ENCODE data around the gene DDX24. TPM values are rescaled to one million over a fixed set of nuclear protein-coding genes. Genes with fewer than 3 reads are reported as not detected.

Gene DDX24
- total and polyA plus RNA-seq, 2 experiments from 2014 or later = 123 to 149 TPM

- DNase-seq = no peak
- no peaks in the 10 kb centered on the region for H3K9me2 ChIP-seq (ENCODE audit: insufficient read depth)
- H3K27me3 ChIP-seq (replicated peaks; ENCODE audit: insufficient read depth) = no peaks in the 10 kb centered on the region
- no peak for TF ChIP-seq EZH2 (IDR thresholded peaks at IDR 0.05; ENCODE audit: insufficient read depth, poor library complexity, severe bottlenecking)
- TF ChIP-seq EZH2phosphoT487 (IDR thresholded peaks at IDR 0.05; ENCODE audit: insufficient read depth, low read depth) = no peak
- no peak overlapping the region for H3K27ac ChIP-seq
- peaks cover 70% of the 10 kb centered on the region for H3K36me3 ChIP-seq (ENCODE audit: low read depth)
- H3K4me1 ChIP-seq (ENCODE audit: insufficient read depth) = no peaks in the 10 kb centered on the region
- H2AFZ ChIP-seq = no peak overlapping the region
- 94 to 96% methylated on average over 7 of the region's 7 CpGs for WGBS, 2 experiments (ENCODE audit: low coverage in 1 of 2, low lambda C conversion rate in 2 of 2, missing lambda C conversion rate in 2 of 2)
- H3F3A ChIP-seq (ENCODE audit: insufficient read depth) = no peaks in the 10 kb centered on the region
- no peak overlapping the region for H3K9ac ChIP-seq
- no peaks in the 10 kb centered on the region for H3K9me3 ChIP-seq (ENCODE audit: low read depth)
- peaks cover 46% of the 10 kb centered on the region for H3K79me2 ChIP-seq (ENCODE audit: insufficient read depth)
- no peak overlapping the region for H3K4me2 ChIP-seq (ENCODE audit: unreplicated experiment)
- in situ Hi-C loops (cut with MboI) = no loop called here
- peaks cover 4% of the 10 kb centered on the region; the same call in 1 of the 2 replicates for H4K20me1 ChIP-seq (ENCODE audit: insufficient read depth)
- no peak overlapping the region for H3K4me3 ChIP-seq
Observed at GRCh38 chr14:94054936-94055335, 26.1 kb downstream of the DDX24 start.

DNA sequence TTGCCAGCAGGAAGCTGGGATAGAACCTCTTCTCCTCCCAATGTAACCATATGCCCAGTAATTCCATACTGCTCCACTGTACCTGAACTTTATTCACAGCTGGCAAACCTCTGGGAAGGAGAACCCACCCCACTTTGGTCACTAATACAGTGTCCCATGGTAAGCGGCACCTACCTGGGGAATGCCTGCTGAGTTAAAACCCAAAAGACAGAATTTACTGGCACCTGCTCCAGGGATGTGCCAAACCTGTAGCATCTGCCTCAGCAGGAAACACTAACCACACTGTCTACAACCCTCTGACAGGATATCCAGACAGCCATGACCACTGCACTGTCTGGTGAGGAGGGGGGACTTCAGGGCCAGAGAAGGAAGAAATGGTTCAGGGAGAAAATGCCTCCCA, 26.6 kb downstream of the DDX24 start:
- no peak for TF ChIP-seq EZH2 (IDR thresholded peaks at IDR 0.05; ENCODE audit: insufficient read depth, poor library complexity, severe bottlenecking)
- no peak for TF ChIP-seq EZH2phosphoT487 (IDR thresholded peaks at IDR 0.05; ENCODE audit: insufficient read depth, low read depth)
- no peaks in the 10 kb centered on the region for H3K9me3 ChIP-seq (ENCODE audit: low read depth)
- no peaks in the 10 kb centered on the region for H3K27me3 ChIP-seq (replicated peaks; ENCODE audit: insufficient read depth)
- H4K20me1 ChIP-seq (ENCODE audit: insufficient read depth) = peaks cover 4% of the 10 kb centered on the region; the same call in 1 of the 2 replicates
- DNase-seq = no peak
- H2AFZ ChIP-seq = no peak overlapping the region
- H3K27ac ChIP-seq = no peak overlapping the region
- in situ Hi-C loops (cut with MboI) = no loop called here
- H3K9ac ChIP-seq = no peak overlapping the region
- WGBS, 2 experiments (ENCODE audit: low coverage in 1 of 2, low lambda C conversion rate in 2 of 2, missing lambda C conversion rate in 2 of 2) = 95 to 100% methylated on average over 1 of the region's 1 CpG
- H3K4me2 ChIP-seq (ENCODE audit: unreplicated experiment) = no peak overlapping the region
- H3K79me2 ChIP-seq (ENCODE audit: insufficient read depth) = peaks cover 42% of the 10 kb centered on the region
- H3K9me2 ChIP-seq (ENCODE audit: insufficient read depth) = no peaks in the 10 kb centered on the region
- H3K4me3 ChIP-seq = no peak overlapping the region
- H3K4me1 ChIP-seq (ENCODE audit: insufficient read depth) = no peaks in the 10 kb centered on the region
- no peaks in the 10 kb centered on the region for H3F3A ChIP-seq (ENCODE audit: insufficient read depth)
- peaks cover 65% of the 10 kb centered on the region for H3K36me3 ChIP-seq (ENCODE audit: low read depth)

DNA sequence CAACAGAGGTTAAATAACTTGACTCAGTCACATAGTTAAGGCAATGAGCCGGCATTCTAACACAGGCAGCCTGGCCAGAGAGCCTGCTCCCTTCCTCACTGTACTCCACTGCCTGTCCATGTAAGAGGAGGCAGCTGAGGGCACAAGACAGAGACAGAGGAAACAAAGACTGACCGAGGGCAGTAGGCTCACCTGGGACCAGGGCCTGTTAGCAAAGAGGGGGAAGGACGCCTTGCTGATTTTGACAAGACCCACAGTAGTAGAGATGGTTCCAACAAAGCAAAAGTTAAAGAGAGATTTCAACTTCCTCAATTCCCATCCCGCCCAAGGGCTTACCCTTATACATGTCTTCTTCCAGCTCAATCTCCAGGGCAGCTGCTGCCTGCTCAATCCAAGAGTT, 28.3 kb downstream of the DDX24 start:
- H3K9me2 ChIP-seq (ENCODE audit: insufficient read depth) = no peaks in the 10 kb centered on the region
- no peaks in the 10 kb centered on the region for H4K20me1 ChIP-seq (ENCODE audit: insufficient read depth)
- H3K9me3 ChIP-seq (ENCODE audit: low read depth) = no peaks in the 10 kb centered on the region
- H3F3A ChIP-seq (ENCODE audit: insufficient read depth) = no peaks in the 10 kb centered on the region; the same call in 1 of the 2 replicates
- H3K79me2 ChIP-seq (ENCODE audit: insufficient read depth) = peaks cover 25% of the 10 kb centered on the region
- in situ Hi-C loops (cut with MboI) = no loop called here
- no peak for DNase-seq
- 98% methylated on average over 4 of the region's 4 CpGs for WGBS, 2 experiments (ENCODE audit: low coverage in 1 of 2, low lambda C conversion rate in 2 of 2, missing lambda C conversion rate in 2 of 2)
- H3K9ac ChIP-seq = no peak overlapping the region
- H3K4me3 ChIP-seq = no peak overlapping the region
- no peak overlapping the region for H3K27ac ChIP-seq
- H3K4me2 ChIP-seq (ENCODE audit: unreplicated experiment) = no peak overlapping the region
- no peak for TF ChIP-seq EZH2 (IDR thresholded peaks at IDR 0.05; ENCODE audit: insufficient read depth, poor library complexity, severe bottlenecking)
- no peak for TF ChIP-seq EZH2phosphoT487 (IDR thresholded peaks at IDR 0.05; ENCODE audit: insufficient read depth, low read depth)
- no peak overlapping the region for H2AFZ ChIP-seq
- H3K36me3 ChIP-seq (ENCODE audit: low read depth) = peaks cover 60% of the 10 kb centered on the region
- no peaks in the 10 kb centered on the region for H3K4me1 ChIP-seq (ENCODE audit: insufficient read depth)
- no peaks in the 10 kb centered on the region for H3K27me3 ChIP-seq (replicated peaks; ENCODE audit: insufficient read depth)

- H3K4me2 ChIP-seq (ENCODE audit: unreplicated experiment) = no peak overlapping the region
- no peak overlapping the region for H2AFZ ChIP-seq
- in situ Hi-C loops (cut with MboI) = no loop called here
- peaks cover 20% of the 10 kb centered on the region; the same call in 1 of the 2 replicates for H3K79me2 ChIP-seq (ENCODE audit: insufficient read depth)
- H3K27ac ChIP-seq = no peak overlapping the region
- no peak for TF ChIP-seq EZH2 (IDR thresholded peaks at IDR 0.05; ENCODE audit: insufficient read depth, poor library complexity, severe bottlenecking)
- no peak for TF ChIP-seq EZH2phosphoT487 (IDR thresholded peaks at IDR 0.05; ENCODE audit: insufficient read depth, low read depth)
- peaks cover 56% of the 10 kb centered on the region for H3K36me3 ChIP-seq (ENCODE audit: low read depth)
- no peak for DNase-seq
- no peaks in the 10 kb centered on the region for H3K4me1 ChIP-seq (ENCODE audit: insufficient read depth)
- no peak overlapping the region for H3K9ac ChIP-seq
- H3F3A ChIP-seq (ENCODE audit: insufficient read depth) = no peaks in the 10 kb centered on the region; the same call in 1 of the 2 replicates
- H4K20me1 ChIP-seq (ENCODE audit: insufficient read depth) = no peaks in the 10 kb centered on the region
- no peaks in the 10 kb centered on the region for H3K27me3 ChIP-seq (replicated peaks; ENCODE audit: insufficient read depth)
- 29 to 59% methylated on average over 1 of the region's 1 CpG for WGBS, 2 experiments (ENCODE audit: low coverage in 1 of 2, low lambda C conversion rate in 2 of 2, missing lambda C conversion rate in 2 of 2)
- no peaks in the 10 kb centered on the region for H3K9me3 ChIP-seq (ENCODE audit: low read depth)
- no peak overlapping the region for H3K4me3 ChIP-seq
- H3K9me2 ChIP-seq (ENCODE audit: insufficient read depth) = no peaks in the 10 kb centered on the region
Observed at GRCh38 chr14:94052199-94052598, 28.8 kb downstream of the DDX24 start.

DNA sequence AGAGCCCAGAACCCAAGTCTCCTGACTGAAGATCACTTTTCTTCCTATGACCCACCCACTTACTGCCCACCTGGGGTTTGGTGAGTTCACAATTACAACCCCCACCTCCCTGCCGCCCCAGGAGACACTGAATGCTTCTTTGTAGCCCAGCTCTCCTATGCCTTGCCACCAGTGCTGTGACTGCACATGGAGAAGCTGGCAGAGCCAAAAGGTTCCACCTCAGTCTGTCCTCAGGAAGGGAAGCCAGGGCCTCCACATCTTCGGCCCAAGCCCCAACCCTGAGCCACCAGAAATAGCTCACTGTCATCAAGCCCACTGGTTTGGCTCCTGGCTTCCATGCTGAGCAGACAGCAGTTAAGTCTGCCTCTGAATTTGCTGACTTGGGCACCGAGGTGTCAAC, 29.2 kb downstream of the DDX24 start:
- no peak for TF ChIP-seq EZH2 (IDR thresholded peaks at IDR 0.05; ENCODE audit: insufficient read depth, poor library complexity, severe bottlenecking)
- TF ChIP-seq EZH2phosphoT487 (IDR thresholded peaks at IDR 0.05; ENCODE audit: insufficient read depth, low read depth) = no peak
- peaks cover 52% of the 10 kb centered on the region for H3K36me3 ChIP-seq (ENCODE audit: low read depth)

More for the DNA sequence above, 29.2 kb downstream of the DDX24 start:
- Histone ChIP-seq H3K4me2 (ENCODE audit: unreplicated experiment) (no peak overlapping the region), H3K79me2 (ENCODE audit: insufficient read depth) (peaks cover 16% of the 10 kb centered on the region; the same call in 1 of the 2 replicates), H3K9me3 (ENCODE audit: low read depth) (no peaks in the 10 kb centered on the region), H2AFZ (no peak overlapping the region), H3F3A (ENCODE audit: insufficient read depth) (no peaks in the 10 kb centered on the region; the same call in 1 of the 2 replicates), H3K9ac (no peak overlapping the region), H4K20me1 (ENCODE audit: insufficient read depth) (no peaks in the 10 kb centered on the region), H3K9me2 (ENCODE audit: insufficient read depth) (no peaks in the 10 kb centered on the region), H3K4me1 (ENCODE audit: insufficient read depth) (no peaks in the 10 kb centered on the region), H3K27me3 (replicated peaks; ENCODE audit: insufficient read depth) (no peaks in the 10 kb centered on the region), H3K4me3 (no peak overlapping the region), H3K27ac (no peak overlapping the region)
- DNase-seq = no peak
- WGBS, 2 experiments (ENCODE audit: low coverage in 1 of 2, low lambda C conversion rate in 2 of 2, missing lambda C conversion rate in 2 of 2) = 68 to 74% methylated on average over 3 of the region's 3 CpGs
- in situ Hi-C loops (cut with MboI) = no loop called here
